PC-9 (cell line): Measurements from ENCODE around the gene SETX. TPM values are rescaled to one million over a fixed set of nuclear protein-coding genes. Genes with fewer than 3 reads are reported as not detected.

ENCODE experiments used
- BruUV-seq: library from RNA; stranded (reverse); fragments of 400-500 nt; replicated peaks from 2 replicates; lab custom pipeline; 2021; lab: Mats Ljungman, UMichigan
- CTCF ChIA-PET: fragments of 300-600 bp; sonication (Branson Sonifier 250); formaldehyde crosslinking; loops from one replicate; lab custom pipeline; 2022; ENCODE audit warnings: antibody characterized with exemption; lab: Charles Lee
- POLR2A ChIA-PET: fragments of 300-600 bp; sonication (Branson Sonifier 250); formaldehyde crosslinking; loops from one replicate; lab custom pipeline; 2022; ENCODE audit warnings: antibody characterized with exemption; ENCODE audit not compliant: unreplicated experiment; lab: Charles Lee
- DNase-seq, 2 experiments: peaks; one replicate each; pipeline versions ENCODE4 v3.0.0 to v3.0.0-alpha.2; 2015 to 2022; ENCODE audit warnings: mixed read lengths in 1 of 2
- H2AFZ ChIP-seq: fragments of 200-600 bp; sonication (generic); 2 replicates; pipeline ENCODE4 v1.8.1; 2017; ENCODE audit warnings: antibody characterized with exemption
- H3F3A ChIP-seq: fragments of 200-600 bp; sonication (generic); 2 replicates; pipeline ENCODE4 v1.8.1; 2017; ENCODE audit warnings: antibody characterized with exemption, mild to moderate bottlenecking, low read depth; ENCODE audit not compliant: insufficient read depth
- H3K27ac ChIP-seq: fragments of 200-600 bp; sonication (generic); 2 replicates; pipeline ENCODE4 v1.6.1; 2016; ENCODE audit warnings: mixed run types
- H3K27me3 ChIP-seq: fragments of 200-600 bp; sonication (generic); 2 replicates; pipeline ENCODE4 v1.6.1; 2016; ENCODE audit warnings: low read depth, mixed run types; ENCODE audit not compliant: insufficient read depth
- H3K36me3 ChIP-seq: fragments of 200-600 bp; sonication (generic); 2 replicates; pipeline ENCODE4 v1.6.1; 2016; ENCODE audit warnings: low read depth, mixed run types
- H3K4me1 ChIP-seq: fragments of 200-600 bp; sonication (generic); replicated peaks from 2 replicates; pipeline ENCODE4 v1.6.1; 2016; ENCODE audit warnings: mixed run types; ENCODE audit not compliant: insufficient read depth
- H3K4me2 ChIP-seq: fragments of 200-600 bp; sonication (generic); 2 replicates; pipeline ENCODE4 v1.6.1; 2017; ENCODE audit warnings: mixed run types
- H3K4me3 ChIP-seq: fragments of 200-600 bp; sonication (generic); 2 replicates; pipeline ENCODE4 v1.6.1; 2016; ENCODE audit warnings: mixed run types
- H3K79me2 ChIP-seq: fragments of 200-600 bp; sonication (generic); 2 replicates; pipeline ENCODE4 v1.6.1; 2017; ENCODE audit warnings: low read depth, mixed run types
- H3K9me2 ChIP-seq: fragments of 200-600 bp; sonication (generic); 2 replicates; pipeline ENCODE4 v1.8.1; 2017; ENCODE audit warnings: mild to moderate bottlenecking; ENCODE audit not compliant: insufficient read depth
- H3K9me3 ChIP-seq: fragments of 200-600 bp; sonication (generic); 2 replicates; pipeline ENCODE4 v1.8.1; 2016; ENCODE audit warnings: low read depth; ENCODE audit not compliant: insufficient read depth
- H4K20me1 ChIP-seq: fragments of 200-600 bp; sonication (generic); 2 replicates; pipeline ENCODE4 v1.8.1; 2017; ENCODE audit not compliant: insufficient read depth
- EZH2 ChIP-seq: fragments of 200-600 bp; sonication (generic); IDR thresholded peaks from 2 replicates; pipeline ENCODE4 v1.8.0; 2017; ENCODE audit warnings: antibody characterized with exemption, low read depth
- intact Hi-C: fragments of 100-400 bp; cut with micrococcal nuclease; formaldehyde crosslinking; loops from one replicate; pipeline ENCODE4 v1.10.0; 2022; ENCODE audit not compliant: unreplicated experiment
- total RNA-seq: library from RNA; stranded (reverse); gene quantifications from 2 replicates; pipeline ENCODE4 v1.2.3, GENCODE V29; 2021
- TF ChIP-seq, protein P1 (sequence below): fragments of 200-600 bp; sonication (generic); conservative IDR thresholded peaks from 2 replicates; pipeline ENCODE4 v1.6.1; 2017; ENCODE audit warnings: mixed run types, antibody characterized with exemption, mild to moderate bottlenecking, moderate library complexity

The SETX gene
- total RNA-seq, 1 experiment from 2014 or later = 23.5 TPM

DNA sequence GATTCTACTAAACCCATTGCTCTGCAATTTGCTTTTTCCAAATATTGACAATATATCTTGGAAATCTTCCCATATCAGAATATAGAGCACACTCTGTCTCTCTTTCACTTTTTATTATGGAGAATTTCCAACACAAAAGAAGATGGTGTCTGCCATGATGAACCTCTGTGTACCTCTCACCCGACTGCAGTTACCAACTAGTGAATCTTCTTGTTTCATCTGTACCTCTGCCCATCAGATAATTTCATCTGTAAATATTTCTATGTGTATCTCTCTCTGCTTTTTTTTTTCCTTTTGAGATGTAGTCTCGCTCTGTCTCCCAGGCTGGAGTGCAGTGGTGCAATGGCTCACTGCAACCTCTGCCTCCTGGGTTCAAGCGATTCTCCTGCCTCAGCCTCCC lies 130.1 kb downstream of the SETX start:
- Histone ChIP-seq H3K27ac (no peak overlapping the region), H3K36me3 (no peaks in the 10 kb centered on the region), H3F3A (no peaks in the 10 kb centered on the region), H3K9me3 (no peaks in the 10 kb centered on the region), H3K9me2 (no peaks in the 10 kb centered on the region), H3K4me3 (no peak overlapping the region), H3K4me2 (no peak overlapping the region), H3K79me2 (no peaks in the 10 kb centered on the region), H3K27me3 (peaks cover 98% of the 10 kb centered on the region), H2AFZ (no peak overlapping the region), H4K20me1 (no peaks in the 10 kb centered on the region), H3K4me1 (no peaks in the 10 kb centered on the region)
- DNase-seq = no peak
- TF ChIP-seq, protein P1, sequence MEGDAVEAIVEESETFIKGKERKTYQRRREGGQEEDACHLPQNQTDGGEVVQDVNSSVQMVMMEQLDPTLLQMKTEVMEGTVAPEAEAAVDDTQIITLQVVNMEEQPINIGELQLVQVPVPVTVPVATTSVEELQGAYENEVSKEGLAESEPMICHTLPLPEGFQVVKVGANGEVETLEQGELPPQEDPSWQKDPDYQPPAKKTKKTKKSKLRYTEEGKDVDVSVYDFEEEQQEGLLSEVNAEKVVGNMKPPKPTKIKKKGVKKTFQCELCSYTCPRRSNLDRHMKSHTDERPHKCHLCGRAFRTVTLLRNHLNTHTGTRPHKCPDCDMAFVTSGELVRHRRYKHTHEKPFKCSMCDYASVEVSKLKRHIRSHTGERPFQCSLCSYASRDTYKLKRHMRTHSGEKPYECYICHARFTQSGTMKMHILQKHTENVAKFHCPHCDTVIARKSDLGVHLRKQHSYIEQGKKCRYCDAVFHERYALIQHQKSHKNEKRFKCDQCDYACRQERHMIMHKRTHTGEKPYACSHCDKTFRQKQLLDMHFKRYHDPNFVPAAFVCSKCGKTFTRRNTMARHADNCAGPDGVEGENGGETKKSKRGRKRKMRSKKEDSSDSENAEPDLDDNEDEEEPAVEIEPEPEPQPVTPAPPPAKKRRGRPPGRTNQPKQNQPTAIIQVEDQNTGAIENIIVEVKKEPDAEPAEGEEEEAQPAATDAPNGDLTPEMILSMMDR = no peak
- no peak for TF ChIP-seq EZH2
- intact Hi-C loops = no loop called here
- BruUV-seq = no TSS peak
- ChIA-PET POLR2A (no interaction called here), CTCF (no interaction called here)

DNA sequence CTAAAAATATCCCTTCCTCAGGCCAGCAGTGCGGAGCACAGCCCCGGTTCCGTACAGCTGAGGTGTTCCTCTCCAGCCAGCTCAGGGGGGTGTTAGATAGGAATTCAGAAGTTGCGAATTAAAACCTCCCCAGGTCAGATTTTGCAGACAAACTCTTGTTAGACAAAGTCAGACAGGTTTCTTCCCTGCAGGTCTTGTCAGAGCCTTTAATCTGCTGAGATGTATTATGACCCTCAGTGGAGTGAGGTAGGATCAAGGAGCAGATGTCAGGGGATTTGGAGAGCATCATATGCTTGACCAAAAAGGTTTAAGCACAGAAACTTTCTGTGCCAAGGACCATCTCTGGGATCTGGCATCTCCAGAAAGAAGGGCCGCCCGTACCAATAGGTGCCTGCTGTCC lies 132.8 kb downstream of the SETX start:
- no peak overlapping the region for H3K27ac ChIP-seq
- TF ChIP-seq, protein P1 = no peak
- no peak for TF ChIP-seq EZH2
- no peaks in the 10 kb centered on the region for H3K36me3 ChIP-seq
- H3K4me3 ChIP-seq = no peak overlapping the region
- H2AFZ ChIP-seq = no peak overlapping the region
- CTCF ChIA-PET = no interaction called here
- no peaks in the 10 kb centered on the region for H3K79me2 ChIP-seq
- BruUV-seq = no TSS peak
- DNase-seq = no peak
- no peaks in the 10 kb centered on the region for H3K4me1 ChIP-seq
- intact Hi-C loops = no loop called here
- H3K9me3 ChIP-seq = no peaks in the 10 kb centered on the region
- H3K27me3 ChIP-seq = peaks cover 98% of the 10 kb centered on the region
- POLR2A ChIA-PET = no interaction called here
- H4K20me1 ChIP-seq = no peaks in the 10 kb centered on the region
- H3F3A ChIP-seq = no peaks in the 10 kb centered on the region
- no peak overlapping the region for H3K4me2 ChIP-seq
- no peaks in the 10 kb centered on the region for H3K9me2 ChIP-seq

DNA sequence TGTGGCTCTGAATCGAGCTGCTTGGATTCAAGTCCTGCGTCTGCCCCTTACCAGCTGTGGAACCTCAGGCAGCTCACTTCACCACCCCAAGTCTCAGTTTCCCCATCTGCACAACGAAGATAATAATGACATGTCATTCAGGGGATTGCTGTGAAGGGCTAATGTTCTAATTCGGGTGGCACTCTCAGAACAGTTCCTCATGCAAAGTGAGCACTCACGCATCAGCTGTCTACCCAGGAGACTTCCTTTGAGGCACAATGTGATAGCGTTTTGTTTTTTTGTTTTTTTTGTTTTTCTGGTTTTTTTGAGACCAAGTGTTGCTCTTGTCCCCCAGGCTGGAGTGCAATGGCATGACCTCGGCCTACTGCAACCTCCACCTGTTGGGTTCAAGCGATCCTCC lies 136.6 kb downstream of the SETX start:
- TF ChIP-seq EZH2 = no peak
- TF ChIP-seq, protein P1 = no peak
- Histone ChIP-seq H3F3A (no peaks in the 10 kb centered on the region), H3K9me3 (no peaks in the 10 kb centered on the region), H3K27ac (no peak overlapping the region), H3K4me1 (no peaks in the 10 kb centered on the region), H3K79me2 (no peaks in the 10 kb centered on the region), H3K4me2 (no peak overlapping the region), H3K36me3 (no peaks in the 10 kb centered on the region), H2AFZ (no peak overlapping the region), H3K9me2 (no peaks in the 10 kb centered on the region), H3K4me3 (no peak overlapping the region), H4K20me1 (no peaks in the 10 kb centered on the region), H3K27me3 (peaks cover 78% of the 10 kb centered on the region)
- BruUV-seq = no TSS peak
- no peak for DNase-seq
- intact Hi-C loops = no loop called here
- ChIA-PET CTCF (no interaction called here), POLR2A (no interaction called here)
